ENCODE results near the gene PJA2.

The PJA2 gene

DNA sequence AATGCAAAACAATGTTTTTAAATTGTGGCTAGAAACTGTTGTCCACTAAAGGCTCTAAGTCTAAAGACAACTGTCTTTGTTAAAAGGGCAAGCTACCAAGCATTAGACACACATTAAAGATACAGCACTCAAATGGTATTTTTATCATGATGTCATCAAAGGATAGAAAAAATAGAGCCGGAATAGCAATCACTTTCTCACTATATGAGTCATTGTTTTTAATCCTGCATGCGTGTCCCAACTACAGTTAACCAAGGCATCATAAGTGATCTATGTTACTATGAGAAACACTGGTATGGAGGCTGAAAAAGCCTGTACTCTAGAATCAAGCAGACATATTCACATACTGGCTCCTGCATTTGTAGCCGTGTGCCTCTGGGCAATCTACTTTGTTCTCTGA lies 1.9 kb upstream of the PJA2 start:
- in situ Hi-C loops (cut with HindIII; ENCODE audit: low pct_ligation_motif_present, low sequenced_read_pairs) = no loop called here
- DNase-seq = peak; percentile 86

GRCh38 chr5:109411149-109411514 lies 1.4 kb upstream of the PJA2 start:
- Histone ChIP-seq H3K4me3 (ENCODE audit: low read depth, low read length) (peak overlapping the region; percentile 66), H3K36me3 (replicated peaks) (no peaks in the 10 kb centered on the region), H3K27ac (peak overlapping the region; percentile 95), H3K27me3 (replicated peaks) (no peaks in the 10 kb centered on the region)
- no peak for TF ChIP-seq CTCF (IDR thresholded peaks at IDR 0.05; ENCODE audit: low read depth, low read length, missing control alignments)
- DNase-seq = no peak
- in situ Hi-C loops (cut with HindIII; ENCODE audit: low pct_ligation_motif_present, low sequenced_read_pairs) = no loop called here

More for the DNA sequence above, 1.9 kb upstream of the PJA2 start:
- TF ChIP-seq CTCF (IDR thresholded peaks at IDR 0.05; ENCODE audit: low read depth, low read length, missing control alignments) = no peak
- Histone ChIP-seq H3K36me3 (replicated peaks) (no peaks in the 10 kb centered on the region), H3K4me3 (ENCODE audit: low read depth, low read length) (no peak overlapping the region), H3K27me3 (replicated peaks) (no peaks in the 10 kb centered on the region), H3K27ac (peak overlapping the region; percentile 95)

DNA sequence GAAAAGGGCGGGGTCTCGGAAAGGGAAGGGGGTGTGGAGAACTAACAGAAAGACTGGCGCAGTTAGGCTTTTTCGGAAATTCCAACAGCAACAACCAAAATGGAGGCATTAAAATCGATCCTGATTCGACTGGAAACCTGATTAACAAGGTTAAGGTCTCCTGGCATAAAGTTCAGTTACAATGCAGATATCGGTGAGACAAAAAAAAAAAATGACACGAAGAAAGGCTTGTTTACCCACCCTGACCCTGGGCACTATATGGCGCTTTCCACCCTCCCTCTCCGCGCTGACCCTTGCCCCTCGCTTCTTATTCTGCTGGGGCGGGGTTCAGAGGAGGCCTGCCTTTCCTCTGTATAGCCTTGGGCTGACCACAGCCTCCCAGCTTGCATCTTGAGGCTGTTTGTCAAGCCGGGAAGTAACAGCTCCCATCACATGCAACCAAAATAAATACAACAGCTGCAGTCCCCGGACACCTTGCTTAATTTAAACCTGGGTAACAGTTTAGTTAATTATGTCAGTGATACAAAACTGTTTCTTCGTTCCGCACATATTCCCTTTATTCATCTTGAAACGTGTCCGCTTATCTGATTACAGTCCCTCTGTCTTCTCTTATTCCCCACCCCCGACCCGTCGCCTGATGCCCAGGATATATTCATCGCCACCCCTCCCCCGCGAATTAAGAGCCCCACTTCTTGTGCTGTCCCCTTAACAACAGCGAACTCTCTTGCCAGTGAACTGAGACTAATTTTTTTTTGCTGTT lies 795 bp upstream of the PJA2 start:
- in situ Hi-C loops (cut with HindIII; ENCODE audit: low pct_ligation_motif_present, low sequenced_read_pairs) = no loop called here
- TF ChIP-seq CTCF (IDR thresholded peaks at IDR 0.05; ENCODE audit: low read depth, low read length, missing control alignments) = no peak
- H3K4me3 ChIP-seq (ENCODE audit: low read depth, low read length) = peak overlapping the region; percentile 66
- peak; percentile 78 for DNase-seq
- peak overlapping the region; percentile 95 for H3K27ac ChIP-seq
- H3K27me3 ChIP-seq (replicated peaks) = no peaks in the 10 kb centered on the region
- H3K36me3 ChIP-seq (replicated peaks) = no peaks in the 10 kb centered on the region

GRCh38 chr5:109408991-109409843 lies 557 bp downstream of the PJA2 start:
- TF ChIP-seq CTCF (IDR thresholded peaks at IDR 0.05; ENCODE audit: low read depth, low read length, missing control alignments) = no peak
- peak; percentile 65 for DNase-seq
- in situ Hi-C loops (cut with HindIII; ENCODE audit: low pct_ligation_motif_present, low sequenced_read_pairs) = no loop called here
- Histone ChIP-seq H3K27me3 (replicated peaks) (no peaks in the 10 kb centered on the region), H3K27ac (peak overlapping the region; percentile 95), H3K4me3 (ENCODE audit: low read depth, low read length) (peak overlapping the region; percentile 95), H3K36me3 (replicated peaks) (no peaks in the 10 kb centered on the region)

DNA sequence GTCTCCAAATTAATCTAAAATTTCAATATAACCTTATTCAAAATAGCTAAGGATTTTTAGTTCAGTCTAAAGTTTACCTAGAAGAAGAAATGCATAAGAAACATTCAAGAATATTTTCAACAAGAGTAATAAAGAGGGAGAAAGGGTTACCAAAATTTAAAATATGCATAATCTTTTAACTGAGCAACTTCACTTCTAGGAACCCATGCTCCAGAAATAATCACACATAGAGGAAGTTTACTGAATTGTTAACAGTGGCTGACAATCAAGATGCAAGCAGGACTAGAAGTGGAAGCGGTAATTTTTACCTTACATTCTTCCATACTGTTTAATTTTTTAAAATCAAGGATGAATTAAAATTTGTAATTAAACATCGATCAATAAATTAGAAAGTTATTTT lies 1.9 kb downstream of the PJA2 start:
- peak overlapping the region; percentile 95 for H3K4me3 ChIP-seq (ENCODE audit: low read depth, low read length)
- no peak for TF ChIP-seq CTCF (IDR thresholded peaks at IDR 0.05; ENCODE audit: low read depth, low read length, missing control alignments)
- in situ Hi-C loops (cut with HindIII; ENCODE audit: low pct_ligation_motif_present, low sequenced_read_pairs) = no loop called here

More for the DNA sequence above, 1.9 kb downstream of the PJA2 start:
- DNase-seq = no peak
- Histone ChIP-seq H3K36me3 (replicated peaks) (no peaks in the 10 kb centered on the region), H3K27me3 (replicated peaks) (no peaks in the 10 kb centered on the region), H3K27ac (no peak overlapping the region)
